Measurements from ENCODE around the gene LRRC8B.

LRRC8B gene

GRCh38 chr1:89615676-89616598, 91.3 kb downstream of the LRRC8B start:
- no peak overlapping the region for H3K4me3 ChIP-seq (ENCODE audit: low read depth, low read length)
- TF ChIP-seq CTCF (IDR thresholded peaks at IDR 0.05; ENCODE audit: borderline replicate concordance, insufficient read depth, low read depth, low read length) = peak; percentile 50; the same call in 1 of the 2 replicates

DNA sequence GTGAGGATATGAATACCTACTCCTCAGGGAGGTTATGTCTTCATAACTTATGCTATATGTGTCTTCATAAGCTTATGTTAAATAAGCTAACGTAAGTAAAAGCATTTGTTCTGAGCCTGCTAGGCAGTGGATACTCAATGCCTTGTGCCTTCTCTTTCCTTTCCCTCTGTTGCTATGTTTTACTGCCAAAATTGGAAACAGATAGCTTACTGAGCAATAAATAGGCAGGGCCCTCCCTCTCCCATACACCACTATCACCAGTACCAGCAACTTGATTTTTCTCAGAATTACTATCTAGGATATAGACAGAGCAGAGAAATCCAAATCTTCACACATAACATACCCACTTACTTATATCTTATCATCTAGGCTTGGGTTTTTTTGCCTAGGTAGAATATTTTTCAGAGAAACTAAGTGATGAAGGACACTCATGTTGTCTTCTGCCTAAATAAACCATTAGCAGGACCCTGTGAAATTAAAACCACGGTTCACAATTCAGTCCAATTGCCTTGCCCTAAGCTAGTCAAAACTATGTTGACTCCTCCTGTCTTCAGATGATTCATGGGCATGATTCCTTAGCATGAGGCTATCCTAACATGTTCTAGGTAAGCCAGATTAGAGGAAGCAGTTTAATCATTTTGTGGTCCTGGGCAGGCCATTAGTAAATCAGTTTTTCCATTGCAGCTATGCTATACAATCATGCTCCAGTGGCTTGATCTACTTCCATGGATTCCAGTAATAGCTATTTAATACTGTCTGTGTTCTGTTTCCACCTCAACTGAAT, 92.4 kb downstream of the LRRC8B start:
- no peak for TF ChIP-seq CTCF (IDR thresholded peaks at IDR 0.05; ENCODE audit: borderline replicate concordance, insufficient read depth, low read depth, low read length)
- H3K4me3 ChIP-seq (ENCODE audit: low read depth, low read length) = no peak overlapping the region

DNA sequence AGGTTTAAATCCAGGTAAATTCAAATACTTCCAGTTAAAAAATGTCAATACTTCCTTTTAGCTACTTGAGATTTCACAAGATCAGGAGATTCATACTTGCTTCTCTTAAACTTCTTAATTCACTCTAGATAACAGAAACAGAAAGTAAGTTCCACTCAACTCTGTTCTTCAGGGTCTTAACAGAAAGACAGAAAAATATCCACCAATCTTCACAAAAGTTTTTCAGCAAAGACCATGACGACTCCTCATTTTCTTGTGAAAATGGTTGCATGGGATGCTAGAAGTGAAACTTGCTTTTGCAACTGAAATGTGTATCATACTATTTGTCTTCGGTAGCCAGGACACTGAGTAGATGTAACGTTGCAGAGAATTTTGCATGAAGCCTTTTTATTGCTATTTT, 96.0 kb downstream of the LRRC8B start:
- no peak overlapping the region for H3K4me3 ChIP-seq (ENCODE audit: low read depth, low read length)
- TF ChIP-seq CTCF (IDR thresholded peaks at IDR 0.05; ENCODE audit: borderline replicate concordance, insufficient read depth, low read depth, low read length) = no peak

DNA sequence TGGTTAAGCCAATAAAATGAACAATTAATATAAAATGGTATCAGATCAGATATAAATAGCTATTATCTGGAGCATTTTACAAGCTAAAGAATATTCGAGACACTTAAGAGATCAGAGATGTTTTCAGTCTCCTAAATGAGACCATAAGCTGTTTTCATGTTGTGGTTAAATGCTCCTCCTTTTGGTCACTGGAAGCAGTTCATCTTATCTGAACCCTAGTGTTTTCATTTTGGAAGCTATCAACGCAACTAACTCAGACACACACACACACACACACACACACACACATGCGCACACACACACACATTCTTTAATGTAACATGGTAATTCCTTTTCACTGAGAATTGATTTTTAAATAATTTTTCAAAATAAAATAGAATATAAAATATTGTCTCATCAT, 98.3 kb downstream of the LRRC8B start:
- no peak overlapping the region for H3K4me3 ChIP-seq (ENCODE audit: low read depth, low read length)
- no peak for TF ChIP-seq CTCF (IDR thresholded peaks at IDR 0.05; ENCODE audit: borderline replicate concordance, insufficient read depth, low read depth, low read length)

GRCh38 chr1:89624314-89624713, 99.7 kb downstream of the LRRC8B start:
- TF ChIP-seq CTCF (IDR thresholded peaks at IDR 0.05; ENCODE audit: borderline replicate concordance, insufficient read depth, low read depth, low read length) = no peak
- H3K4me3 ChIP-seq (ENCODE audit: low read depth, low read length) = no peak overlapping the region

DNA sequence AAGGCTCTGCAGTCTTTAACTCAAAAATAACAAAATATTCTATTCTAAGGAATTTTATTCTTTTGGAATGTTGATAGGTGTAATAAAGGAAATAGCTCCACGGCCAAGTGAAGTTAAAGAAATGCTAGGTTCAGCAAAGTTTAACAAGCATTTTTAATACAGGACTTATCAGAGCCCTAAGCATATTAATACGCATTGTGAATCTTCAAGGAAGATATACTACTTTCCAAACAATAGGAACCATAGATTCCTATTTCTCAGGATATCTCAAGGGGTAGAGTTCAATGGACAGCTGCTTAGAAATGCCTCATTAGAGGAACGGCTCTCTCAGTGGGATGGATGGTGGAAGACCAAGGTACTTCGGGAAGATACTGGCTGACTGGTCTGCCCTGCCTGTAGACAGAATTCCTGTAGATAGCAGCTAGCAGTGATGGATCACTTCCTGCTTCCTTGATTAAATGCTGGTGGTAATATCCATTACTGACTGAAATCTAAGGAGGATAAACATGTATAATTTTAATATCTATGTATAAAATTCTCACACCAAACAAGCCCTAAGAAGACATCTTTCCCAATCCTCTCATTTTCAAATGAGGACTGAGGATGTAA, 100.2 kb downstream of the LRRC8B start:
- TF ChIP-seq CTCF (IDR thresholded peaks at IDR 0.05; ENCODE audit: borderline replicate concordance, insufficient read depth, low read depth, low read length) = no peak
- H3K4me3 ChIP-seq (ENCODE audit: low read depth, low read length) = no peak overlapping the region
